UCSD-AML1 (cell line): ENCODE results near the gene IGSF21.
"Not testable (repeated sequence)": the region's sequence is repeated elsewhere in the genome, so short reads cannot be mapped to it uniquely, and the experiment has no call there.

Experiments
- DNase-seq: peaks from one replicate; lab custom pipeline; 2025; ENCODE audit not compliant: unreplicated experiment; lab: John Stamatoyannopoulos, UW

Gene IGSF21

GRCh38 chr1:18352636-18353265, 245.2 kb downstream of the IGSF21 start:
- no peak for DNase-seq

DNA sequence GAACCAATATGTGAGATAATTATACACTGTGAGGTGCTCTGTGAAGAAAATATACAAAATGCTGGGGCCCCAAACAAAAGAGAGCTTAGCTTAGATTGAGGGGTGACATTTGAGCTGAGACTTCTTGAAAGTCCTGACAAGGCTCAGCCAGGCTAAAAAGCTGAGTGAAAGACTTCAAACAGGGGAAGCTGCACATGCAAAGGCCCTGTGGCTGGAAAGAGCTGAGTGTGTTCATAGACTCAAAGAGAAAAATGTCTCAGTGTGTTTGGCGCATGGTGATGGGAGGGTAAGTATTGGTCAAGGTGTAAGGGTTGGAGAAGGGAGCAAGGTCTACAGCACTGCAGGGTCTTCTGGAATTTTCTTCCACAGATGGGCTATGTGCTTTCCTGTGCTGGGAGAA, 245.9 kb downstream of the IGSF21 start:
- no peak for DNase-seq

GRCh38 chr1:18353992-18354391, 246.4 kb downstream of the IGSF21 start:
- no peak for DNase-seq

DNA sequence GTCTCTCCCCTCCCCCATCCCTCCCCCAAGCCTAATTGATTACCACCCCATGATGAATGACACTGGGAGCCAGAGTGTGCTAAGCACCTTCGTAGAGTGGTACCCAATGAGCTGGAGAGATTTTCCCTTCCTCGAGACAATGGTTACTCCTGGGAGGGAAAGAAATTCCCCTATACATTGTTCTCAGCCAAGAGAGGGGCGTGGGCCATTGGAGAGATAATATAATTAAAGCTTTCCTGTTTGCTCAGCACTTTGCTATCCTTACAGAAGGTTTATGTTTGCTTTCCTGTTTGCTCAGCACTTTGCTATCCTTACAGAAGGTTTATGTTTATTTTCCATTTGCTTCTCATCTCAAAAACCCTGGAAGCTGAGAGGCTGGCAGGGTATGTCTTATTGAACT, 247.0 kb downstream of the IGSF21 start:
- no peak for DNase-seq

GRCh38 chr1:18357622-18358230, 250.1 kb downstream of the IGSF21 start:
- DNase-seq, result no peak

DNA sequence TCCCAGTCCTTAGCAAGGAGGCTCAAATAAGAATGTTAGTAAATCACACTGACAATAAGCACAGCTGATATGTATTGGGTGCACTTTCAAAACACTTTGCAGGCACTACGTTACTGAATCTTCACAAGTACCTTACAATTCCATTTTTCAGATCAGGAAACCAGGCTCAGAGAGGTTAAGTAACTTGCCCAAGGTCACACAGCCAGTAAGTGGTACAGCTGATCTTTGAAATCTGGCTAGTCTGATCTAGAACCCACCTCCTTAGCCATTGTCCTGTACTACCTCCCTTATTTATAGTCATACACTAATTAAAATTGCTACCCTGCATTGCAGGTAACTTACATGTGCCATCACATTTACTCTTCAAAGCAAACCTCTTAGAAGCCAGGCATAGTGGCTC, 251.0 kb downstream of the IGSF21 start:
- DNase-seq, result no peak

GRCh38 chr1:18360251-18360650, 252.7 kb downstream of the IGSF21 start:
- no peak for DNase-seq

GRCh38 chr1:18362150-18362549, 254.6 kb downstream of the IGSF21 start:
- DNase-seq, result no peak

GRCh38 chr1:18363436-18363835, 255.8 kb downstream of the IGSF21 start:
- DNase-seq, result no peak

DNA sequence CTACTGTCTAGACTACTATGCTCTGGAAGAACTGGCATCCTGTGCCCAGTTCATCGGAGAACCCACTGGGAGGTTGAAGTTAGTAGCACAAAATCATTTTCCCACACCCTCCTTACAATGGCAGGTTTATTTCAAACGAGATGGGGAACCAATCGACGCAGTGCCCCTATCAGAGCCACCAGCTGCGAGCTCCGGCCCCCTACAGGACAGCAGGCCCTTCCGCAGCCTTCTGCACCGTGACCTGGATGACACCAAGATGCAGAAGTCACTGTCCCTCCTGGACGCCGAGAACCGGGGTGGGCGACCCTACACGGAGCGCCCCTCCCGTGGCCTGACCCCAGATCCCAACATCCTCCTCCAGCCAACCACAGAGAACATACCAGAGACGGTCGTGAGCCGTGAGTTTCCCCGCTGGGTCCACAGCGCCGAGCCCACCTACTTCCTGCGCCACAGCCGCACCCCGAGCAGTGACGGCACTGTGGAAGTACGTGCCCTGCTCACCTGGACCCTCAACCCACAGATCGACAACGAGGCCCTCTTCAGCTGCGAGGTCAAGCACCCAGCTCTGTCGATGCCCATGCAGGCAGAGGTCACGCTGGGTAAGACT, 257.6 kb downstream of the IGSF21 start:
- DNase-seq, result no peak

DNA sequence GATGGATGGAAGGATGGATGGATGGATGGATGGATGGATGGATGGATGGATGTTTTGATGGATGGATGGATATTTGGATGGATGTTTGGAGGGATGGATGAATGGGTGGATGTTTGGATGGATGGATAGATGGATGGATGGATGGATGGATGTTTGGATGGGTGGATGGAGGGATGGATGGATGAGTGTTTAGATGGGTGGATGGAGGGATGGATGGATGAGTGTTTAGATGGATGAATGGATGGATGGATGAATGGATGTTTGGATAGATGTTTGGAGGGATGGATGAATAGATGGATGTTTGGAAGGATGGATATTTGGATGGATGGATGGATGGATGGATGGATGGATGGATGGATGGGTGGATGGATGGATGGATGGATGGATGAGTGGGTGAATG, 264.9 kb downstream of the IGSF21 start:
- DNase-seq, result not testable (repeated sequence)

GRCh38 chr1:18373151-18373550, 265.6 kb downstream of the IGSF21 start:
- DNase-seq, result no peak

GRCh38 chr1:18373882-18374493, 266.4 kb downstream of the IGSF21 start:
- peak; percentile 24 for DNase-seq

GRCh38 chr1:18376661-18377060, 269.1 kb downstream of the IGSF21 start:
- DNase-seq, result no peak

DNA sequence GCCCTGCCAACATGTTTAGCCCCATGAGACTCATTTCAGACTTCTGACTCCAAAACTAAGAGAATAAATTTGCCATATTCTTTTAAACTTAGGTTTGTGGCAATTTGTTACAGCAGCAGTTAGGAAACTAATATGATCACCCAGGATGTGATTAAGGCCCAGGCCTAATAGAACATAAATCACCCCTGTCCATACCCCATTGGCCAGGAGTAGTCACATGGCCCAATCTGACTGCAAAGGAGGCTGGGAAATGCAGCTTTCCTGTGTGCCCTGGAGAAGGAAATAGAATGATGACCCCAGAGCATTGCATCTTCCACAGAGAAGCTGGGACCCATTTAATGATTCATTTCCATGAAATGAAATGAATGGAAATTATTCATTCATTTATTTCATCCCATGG, 272.7 kb downstream of the IGSF21 start:
- DNase-seq, result no peak

DNA sequence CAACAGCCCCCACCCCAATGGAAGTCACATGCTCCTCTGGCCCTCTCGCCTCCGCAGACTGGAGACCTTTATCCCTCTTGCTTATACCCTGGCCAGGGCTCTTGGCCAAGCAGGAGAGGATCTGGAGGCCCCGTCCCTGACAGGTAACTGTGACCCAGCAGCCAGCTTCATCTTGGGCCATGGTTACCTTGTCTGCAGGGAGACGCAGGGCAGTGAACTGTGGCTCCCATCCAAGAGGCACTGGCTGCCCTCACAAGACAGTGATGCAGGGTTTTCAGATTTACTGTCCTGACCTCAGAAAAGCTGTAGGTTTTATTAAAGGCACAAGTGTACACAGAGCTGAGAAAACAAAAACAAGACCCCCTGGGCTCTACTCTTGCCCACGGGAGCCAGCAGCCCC, 276.5 kb downstream of the IGSF21 start:
- no peak for DNase-seq

GRCh38 chr1:18384471-18384870, 276.9 kb downstream of the IGSF21 start:
- no peak for DNase-seq

- no peak for DNase-seq
Measured at GRCh38 chr1:18385239-18385790, 277.7 kb downstream of the IGSF21 start.

- no peak for DNase-seq
Measured at GRCh38 chr1:18386591-18386990, 279.0 kb downstream of the IGSF21 start.

- DNase-seq, result no peak
Measured at GRCh38 chr1:18387307-18387706, 279.7 kb downstream of the IGSF21 start.

DNA sequence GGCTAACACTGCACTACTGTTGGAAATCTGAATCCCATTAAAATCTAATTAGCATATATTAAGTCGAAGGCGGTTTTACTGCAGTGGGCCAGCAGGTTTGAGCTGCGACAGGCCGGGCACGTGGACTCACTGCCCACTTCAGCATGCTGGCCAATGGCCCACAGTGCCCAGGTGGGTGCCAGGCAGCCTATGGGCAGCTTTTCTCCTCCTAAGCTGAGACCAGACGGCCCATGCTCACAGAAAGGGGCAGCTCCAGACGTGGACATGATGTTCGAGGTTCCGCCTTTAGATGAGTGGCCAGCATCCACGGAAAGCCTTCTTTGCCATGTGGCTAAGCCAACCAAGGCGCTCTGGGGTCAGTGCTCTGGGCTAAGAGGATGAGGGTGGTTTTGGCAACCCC, 283.4 kb downstream of the IGSF21 start:
- no peak for DNase-seq

DNA sequence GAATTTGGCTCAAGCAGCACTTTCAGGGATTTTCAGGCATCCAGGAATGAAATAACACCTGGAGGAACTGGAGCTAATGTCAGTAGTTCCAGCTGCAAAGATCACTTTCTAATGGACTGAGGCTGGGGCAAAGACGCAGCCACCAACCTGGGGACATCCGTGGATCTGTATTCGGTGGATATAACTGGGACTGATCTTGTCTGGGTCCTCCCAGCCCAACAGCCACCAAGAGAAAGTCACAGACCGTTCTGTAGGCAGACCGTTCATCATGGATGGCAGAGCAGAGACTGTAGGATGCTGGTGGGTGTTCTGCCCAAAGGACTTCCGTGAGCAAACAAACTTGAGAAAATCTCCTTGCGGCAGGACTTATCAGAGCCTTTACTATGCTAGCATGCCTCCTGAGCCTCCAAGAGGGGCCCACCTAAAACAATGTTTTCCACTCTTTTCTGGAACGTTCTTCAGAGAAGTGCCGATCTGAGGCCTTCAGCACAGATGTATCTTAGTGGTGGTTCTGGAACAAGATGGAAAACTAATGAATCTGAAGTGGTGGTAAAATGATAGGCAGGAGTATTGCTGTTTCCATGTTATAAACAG, 287.1 kb downstream of the IGSF21 start:
- DNase-seq, result no peak
